ENCODE measurements around the gene DCC. TPM values are rescaled to one million over a fixed set of nuclear protein-coding genes. Genes with fewer than 3 reads are reported as not detected.

The DCC gene
- total RNA-seq, 1 experiment from 2014 or later, result 0.08 TPM

- in situ Hi-C loops (cut with HindIII; ENCODE audit: low pct_unique_long_range_greater_than_20kb, low sequenced_read_pairs), result no loop called here
- no peak for DNase-seq (ENCODE audit: low read depth, low spot score)
Observed at GRCh38 chr18:52679354-52679753, 339.4 kb downstream of the DCC start.

- in situ Hi-C loops (cut with HindIII; ENCODE audit: low pct_unique_long_range_greater_than_20kb, low sequenced_read_pairs), result no loop called here
- no peak for DNase-seq (ENCODE audit: low read depth, low spot score)
Observed at GRCh38 chr18:52682260-52682659, 342.3 kb downstream of the DCC start.

GRCh38 chr18:52685316-52685715, 345.3 kb downstream of the DCC start:
- no peak for DNase-seq (ENCODE audit: low read depth, low spot score)
- in situ Hi-C loops (cut with HindIII; ENCODE audit: low pct_unique_long_range_greater_than_20kb, low sequenced_read_pairs), result no loop called here

DNA sequence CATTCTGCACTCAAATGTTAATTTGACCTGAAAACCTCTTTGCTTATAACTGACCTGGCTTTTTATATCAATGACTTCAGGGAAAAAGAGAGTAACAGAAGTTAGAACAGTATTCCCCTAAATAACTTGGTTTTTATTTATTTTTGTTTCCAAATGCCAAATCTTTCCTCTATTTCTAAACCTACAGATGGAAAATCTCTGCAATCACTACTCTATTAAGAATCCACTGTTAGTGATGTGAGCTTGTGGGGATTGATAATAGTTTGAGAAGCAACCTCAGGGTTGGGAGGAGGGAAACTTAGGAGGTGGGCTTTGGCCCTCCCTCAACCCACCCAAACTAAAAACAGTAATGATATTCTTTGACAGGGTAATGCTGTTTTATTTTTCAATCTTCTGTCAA, 351.8 kb downstream of the DCC start:
- no peak for DNase-seq (ENCODE audit: low read depth, low spot score)
- in situ Hi-C loops (cut with HindIII; ENCODE audit: low pct_unique_long_range_greater_than_20kb, low sequenced_read_pairs), result no loop called here

- peak; percentile 47 for DNase-seq (ENCODE audit: low read depth, low spot score)
- in situ Hi-C loops (cut with HindIII; ENCODE audit: low pct_unique_long_range_greater_than_20kb, low sequenced_read_pairs), result no loop called here
Observed at GRCh38 chr18:52694804-52695203, 354.8 kb downstream of the DCC start.

DNA sequence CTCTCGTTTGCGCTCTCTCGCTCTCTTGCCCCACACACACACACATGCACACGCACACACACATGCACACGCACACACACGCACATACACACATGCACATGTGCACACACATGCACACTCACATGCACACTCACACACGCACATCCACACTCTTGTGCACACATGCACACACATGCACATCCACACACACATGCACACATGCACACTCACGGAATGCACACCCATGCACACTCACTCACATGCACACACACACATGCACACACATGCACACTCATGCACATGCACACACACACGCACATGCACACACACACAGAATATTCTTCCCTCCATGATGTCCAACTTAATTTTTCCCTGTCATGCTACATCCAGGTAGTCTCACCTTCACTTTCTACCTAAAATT, 360.1 kb downstream of the DCC start:
- no peak for DNase-seq (ENCODE audit: low read depth, low spot score)
- in situ Hi-C loops (cut with HindIII; ENCODE audit: low pct_unique_long_range_greater_than_20kb, low sequenced_read_pairs), result no loop called here

- in situ Hi-C loops (cut with HindIII; ENCODE audit: low pct_unique_long_range_greater_than_20kb, low sequenced_read_pairs), result no loop called here
- no peak for DNase-seq (ENCODE audit: low read depth, low spot score)
Observed at GRCh38 chr18:52700816-52701215, 360.8 kb downstream of the DCC start.

- DNase-seq (ENCODE audit: low read depth, low spot score), result no peak
Observed at GRCh38 chr18:52701219-52701935, 361.4 kb downstream of the DCC start.

DNA sequence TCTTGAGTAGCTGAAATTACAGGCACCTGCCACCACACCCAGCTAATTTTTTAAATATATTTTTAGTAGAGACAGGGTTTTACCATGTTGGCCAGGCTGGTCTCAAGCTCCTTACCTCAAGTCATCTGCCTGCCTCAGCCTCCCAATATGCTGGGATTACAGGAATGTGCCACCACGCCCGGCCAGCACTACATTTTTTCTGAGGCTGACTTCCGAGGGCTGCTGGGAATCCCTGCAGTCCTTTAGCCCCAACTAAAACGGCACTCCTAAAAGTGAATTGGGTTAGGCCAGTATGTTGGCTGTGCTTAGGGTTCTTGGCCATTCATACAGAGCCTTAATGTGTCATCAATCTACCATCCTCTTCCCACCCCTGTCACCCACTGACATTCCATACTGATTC, 375.4 kb downstream of the DCC start:
- in situ Hi-C loops (cut with HindIII; ENCODE audit: low pct_unique_long_range_greater_than_20kb, low sequenced_read_pairs), result no loop called here
- no peak for DNase-seq (ENCODE audit: low read depth, low spot score)

More at GRCh38 chr18:52701219-52701935, 361.4 kb downstream of the DCC start:
- in situ Hi-C loops (cut with HindIII; ENCODE audit: low pct_unique_long_range_greater_than_20kb, low sequenced_read_pairs), result no loop called here

- in situ Hi-C loops (cut with HindIII; ENCODE audit: low pct_unique_long_range_greater_than_20kb, low sequenced_read_pairs), result no loop called here
- DNase-seq (ENCODE audit: low read depth, low spot score), result no peak
Observed at GRCh38 chr18:52715991-52716390, 376.0 kb downstream of the DCC start.

GRCh38 chr18:52716973-52717372, 377.0 kb downstream of the DCC start:
- in situ Hi-C loops (cut with HindIII; ENCODE audit: low pct_unique_long_range_greater_than_20kb, low sequenced_read_pairs), result no loop called here
- DNase-seq (ENCODE audit: low read depth, low spot score), result peak; percentile 76

- DNase-seq (ENCODE audit: low read depth, low spot score), result no peak
- in situ Hi-C loops (cut with HindIII; ENCODE audit: low pct_unique_long_range_greater_than_20kb, low sequenced_read_pairs), result no loop called here
Observed at GRCh38 chr18:52722904-52723303, 382.9 kb downstream of the DCC start.

- in situ Hi-C loops (cut with HindIII; ENCODE audit: low pct_unique_long_range_greater_than_20kb, low sequenced_read_pairs), result no loop called here
- no peak for DNase-seq (ENCODE audit: low read depth, low spot score)
Observed at GRCh38 chr18:52723550-52723970, 383.6 kb downstream of the DCC start.

GRCh38 chr18:52730972-52731619, 391.1 kb downstream of the DCC start:
- DNase-seq (ENCODE audit: low read depth, low spot score), result no peak
- in situ Hi-C loops (cut with HindIII; ENCODE audit: low pct_unique_long_range_greater_than_20kb, low sequenced_read_pairs), result no loop called here

- no peak for DNase-seq (ENCODE audit: low read depth, low spot score)
- in situ Hi-C loops (cut with HindIII; ENCODE audit: low pct_unique_long_range_greater_than_20kb, low sequenced_read_pairs), result no loop called here
Observed at GRCh38 chr18:52738946-52739345, 398.9 kb downstream of the DCC start.

GRCh38 chr18:52746986-52747385, 407.0 kb downstream of the DCC start:
- in situ Hi-C loops (cut with HindIII; ENCODE audit: low pct_unique_long_range_greater_than_20kb, low sequenced_read_pairs), result no loop called here

GRCh38 chr18:52747869-52748268, 407.9 kb downstream of the DCC start:
- DNase-seq (ENCODE audit: low read depth, low spot score), result no peak
- in situ Hi-C loops (cut with HindIII; ENCODE audit: low pct_unique_long_range_greater_than_20kb, low sequenced_read_pairs), result no loop called here

More at GRCh38 chr18:52746986-52747385, 407.0 kb downstream of the DCC start:
- DNase-seq (ENCODE audit: low read depth, low spot score), result no peak

DNA sequence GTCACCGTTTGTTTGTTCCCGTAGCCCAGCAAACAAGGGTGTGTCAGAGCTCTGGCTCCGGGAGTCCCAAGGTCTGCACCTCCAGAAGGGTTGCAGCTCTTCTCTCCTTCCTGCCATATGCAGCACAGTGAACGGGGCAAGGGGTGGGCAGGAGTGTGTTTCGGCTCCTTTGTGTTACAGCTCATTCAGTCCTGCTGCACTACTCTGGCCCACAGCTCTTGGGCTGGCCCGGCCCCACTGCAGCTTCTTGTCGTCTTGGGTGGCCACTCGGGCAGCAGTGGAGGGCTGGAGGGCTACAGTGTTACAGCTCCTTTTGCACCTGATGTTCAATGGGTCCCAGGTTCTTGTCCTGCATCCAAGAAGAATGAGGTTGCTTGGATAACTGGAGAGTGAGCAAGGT, 408.3 kb downstream of the DCC start:
- DNase-seq (ENCODE audit: low read depth, low spot score), result no peak
- in situ Hi-C loops (cut with HindIII; ENCODE audit: low pct_unique_long_range_greater_than_20kb, low sequenced_read_pairs), result no loop called here

DNA sequence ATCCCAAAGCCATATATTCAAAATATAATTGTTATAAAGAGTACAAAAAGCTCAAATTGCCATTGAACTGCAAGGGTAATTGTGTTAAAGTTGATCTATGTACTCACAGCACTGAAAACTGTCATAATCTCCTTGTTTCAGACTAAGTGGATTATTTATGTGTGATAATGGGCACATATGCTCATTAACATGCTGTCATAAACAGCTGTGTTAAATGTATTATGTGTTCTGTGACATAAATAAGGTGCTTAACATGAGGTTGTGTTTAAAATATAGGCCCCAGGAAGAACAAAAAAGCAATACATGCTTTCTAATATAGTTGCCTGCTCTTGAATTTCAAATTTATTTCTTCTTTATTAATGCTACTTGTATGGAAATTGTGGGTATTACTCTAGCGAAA, 409.5 kb downstream of the DCC start:
- in situ Hi-C loops (cut with HindIII; ENCODE audit: low pct_unique_long_range_greater_than_20kb, low sequenced_read_pairs), result no loop called here
- no peak for DNase-seq (ENCODE audit: low read depth, low spot score)
